ENCODE results near the gene SFXN5.
"Not testable (repeated sequence)": the region's sequence is repeated elsewhere in the genome, so short reads cannot be mapped to it uniquely, and the experiment has no call there.

The SFXN5 gene, protein sequence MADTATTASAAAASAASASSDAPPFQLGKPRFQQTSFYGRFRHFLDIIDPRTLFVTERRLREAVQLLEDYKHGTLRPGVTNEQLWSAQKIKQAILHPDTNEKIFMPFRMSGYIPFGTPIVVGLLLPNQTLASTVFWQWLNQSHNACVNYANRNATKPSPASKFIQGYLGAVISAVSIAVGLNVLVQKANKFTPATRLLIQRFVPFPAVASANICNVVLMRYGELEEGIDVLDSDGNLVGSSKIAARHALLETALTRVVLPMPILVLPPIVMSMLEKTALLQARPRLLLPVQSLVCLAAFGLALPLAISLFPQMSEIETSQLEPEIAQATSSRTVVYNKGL

DNA sequence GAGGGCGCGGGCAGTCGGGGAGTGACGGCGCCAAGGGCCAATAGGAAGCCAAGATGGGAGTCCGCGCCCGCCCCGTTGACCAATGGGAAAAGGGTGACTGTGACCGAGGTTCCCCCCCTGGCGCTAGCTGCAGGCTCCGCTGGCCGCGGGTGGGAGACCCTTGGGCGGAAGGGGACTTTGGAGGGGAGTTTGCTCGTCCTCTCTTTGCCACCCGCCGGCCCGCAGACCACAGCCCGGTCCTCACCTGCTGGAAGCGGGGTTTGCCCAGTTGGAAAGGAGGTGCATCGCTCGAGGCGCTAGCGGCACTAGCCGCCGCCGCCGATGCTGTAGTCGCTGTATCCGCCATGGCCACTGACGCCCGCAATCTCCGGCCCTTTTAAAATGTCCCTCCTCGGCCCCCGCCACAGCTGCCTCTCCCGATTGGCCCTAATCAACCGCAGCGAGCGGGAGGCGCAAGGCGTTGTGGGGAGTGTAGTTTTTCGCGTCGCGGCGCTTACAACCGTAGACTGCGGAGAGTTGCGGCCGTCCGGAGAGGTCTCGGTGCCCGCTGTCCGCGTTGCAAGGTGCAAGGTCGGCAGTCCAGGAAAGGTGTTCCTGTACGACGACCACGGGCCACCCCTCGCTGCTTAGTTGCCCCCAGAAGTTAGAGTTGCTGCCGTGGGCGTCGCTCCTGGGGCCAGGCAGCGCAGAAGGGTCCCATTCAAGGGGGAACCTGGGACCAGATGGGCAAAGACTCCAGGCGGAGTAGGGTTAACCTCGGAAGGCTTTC lies at the start of gene SFXN5:
SFXN5 (minus strand) TSS at position 353 of the 769 bp plus-strand sequence; CDS start at position 346, 7 bp downstream.
- peak; percentile 96 for DNase-seq

DNA sequence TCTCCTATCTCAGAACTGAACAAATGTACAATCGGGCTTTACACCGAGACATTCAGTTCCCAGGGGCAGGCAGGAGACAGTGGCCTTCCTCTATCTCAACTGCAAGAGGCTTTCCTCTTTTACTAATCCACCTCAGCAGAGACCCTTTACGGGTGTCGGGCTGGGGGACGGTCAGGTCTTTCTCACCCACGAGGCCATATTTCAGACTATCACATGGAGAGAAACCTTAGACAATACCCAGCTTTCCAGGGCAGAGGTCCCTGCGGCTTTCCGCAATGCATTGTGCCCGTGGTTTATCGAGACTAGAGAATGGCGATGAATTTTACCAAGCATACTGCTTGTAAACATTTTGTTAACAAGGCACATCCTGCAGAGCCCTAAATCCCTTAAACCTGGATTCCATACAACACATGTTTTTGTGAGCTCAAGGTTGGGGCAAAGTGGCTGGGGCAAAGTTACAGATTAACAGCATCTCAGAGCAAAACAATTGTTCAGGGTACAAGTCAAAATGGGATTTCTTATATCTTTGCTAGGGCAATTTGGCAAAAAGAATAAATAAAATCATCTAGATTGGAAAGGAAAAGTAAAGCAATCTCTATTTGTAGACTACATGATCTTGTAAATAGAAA lies 48.2 kb upstream of the SFXN5 start:
- DNase-seq = not testable (repeated sequence)

DNA sequence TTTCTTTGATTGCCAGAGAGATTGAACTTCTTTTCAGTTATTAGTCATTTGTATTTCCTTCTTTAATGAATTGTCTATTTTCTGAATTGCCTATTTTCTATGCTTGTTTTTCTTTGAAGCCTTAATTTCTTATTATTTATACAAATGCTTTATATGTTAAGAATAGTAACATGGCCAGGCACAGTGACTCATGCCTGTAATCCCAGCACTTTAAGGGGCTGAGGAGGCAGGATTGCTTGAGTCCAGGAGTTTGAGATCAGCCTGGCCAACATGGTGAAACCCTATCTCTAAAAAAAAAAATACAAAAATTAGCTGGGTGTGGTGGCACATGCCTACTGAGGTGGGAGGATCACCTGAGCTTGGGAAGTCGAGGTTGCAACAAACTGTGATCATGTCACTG lies 45.9 kb upstream of the SFXN5 start:
- DNase-seq = no peak

DNA sequence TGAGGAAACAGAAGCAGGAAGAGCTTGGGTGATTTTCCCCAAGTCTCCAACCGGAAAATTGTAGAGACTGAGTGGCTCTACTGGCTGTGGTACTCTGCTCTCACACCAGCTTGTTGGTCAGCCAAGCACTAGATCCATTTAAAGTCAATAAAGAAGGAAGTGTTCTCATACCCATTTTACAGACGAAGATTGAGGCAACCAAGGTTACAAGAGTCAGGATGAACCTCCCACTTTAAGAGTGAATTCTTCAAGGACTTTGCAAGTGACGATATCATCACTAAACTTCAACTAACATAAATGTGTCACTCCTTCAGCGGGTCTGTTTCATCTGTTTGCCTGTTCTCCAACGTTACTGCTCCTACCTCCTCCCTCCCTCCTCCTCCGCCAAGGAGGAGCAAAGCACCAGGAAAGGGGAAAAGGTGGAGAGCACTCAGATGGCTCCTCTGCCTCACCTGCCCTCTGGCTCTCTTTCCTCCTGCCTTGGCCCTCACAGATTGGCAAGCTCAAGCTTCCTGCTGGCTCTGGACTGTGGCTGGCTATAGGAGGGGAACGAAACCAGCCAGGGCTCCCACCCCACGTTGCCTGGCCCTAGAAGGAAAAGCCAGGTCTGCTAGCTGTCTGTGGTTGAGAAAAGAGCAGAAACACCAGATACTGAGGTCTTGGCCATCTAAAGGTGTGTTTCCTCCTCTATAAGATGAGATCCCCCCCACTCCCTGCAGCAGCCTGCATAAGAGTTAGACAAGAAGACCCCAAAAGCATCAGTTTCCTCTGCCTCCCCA lies 44.9 kb upstream of the SFXN5 start:
- no peak for DNase-seq

DNA sequence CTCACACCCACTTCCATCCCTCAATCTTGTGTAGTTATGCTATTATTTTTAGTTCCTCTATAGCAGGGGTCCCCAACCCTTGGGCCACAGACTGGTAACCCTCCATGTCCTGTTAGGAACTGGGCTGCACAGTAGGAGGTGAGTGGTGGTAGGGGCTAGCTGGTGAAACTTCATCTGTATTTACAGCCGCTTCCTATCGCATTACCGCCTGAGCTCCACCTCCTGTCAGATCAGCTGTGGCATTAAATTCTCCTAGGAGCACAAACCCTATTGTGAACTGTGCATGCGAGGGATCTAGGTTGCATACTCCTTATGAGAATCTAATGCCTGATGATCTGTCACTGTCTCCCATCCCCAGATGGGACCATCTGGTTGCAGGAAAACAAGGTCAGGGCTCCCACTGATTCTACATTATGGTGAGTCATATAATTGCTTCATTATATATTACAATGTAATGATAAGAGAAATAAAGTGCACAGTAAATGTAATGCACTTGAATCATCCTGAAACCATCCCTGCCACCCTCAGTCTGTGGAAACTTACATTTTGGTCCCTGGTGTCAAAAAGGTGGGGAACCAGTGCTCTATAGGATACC lies 42.9 kb upstream of the SFXN5 start:
- DNase-seq = no peak

DNA sequence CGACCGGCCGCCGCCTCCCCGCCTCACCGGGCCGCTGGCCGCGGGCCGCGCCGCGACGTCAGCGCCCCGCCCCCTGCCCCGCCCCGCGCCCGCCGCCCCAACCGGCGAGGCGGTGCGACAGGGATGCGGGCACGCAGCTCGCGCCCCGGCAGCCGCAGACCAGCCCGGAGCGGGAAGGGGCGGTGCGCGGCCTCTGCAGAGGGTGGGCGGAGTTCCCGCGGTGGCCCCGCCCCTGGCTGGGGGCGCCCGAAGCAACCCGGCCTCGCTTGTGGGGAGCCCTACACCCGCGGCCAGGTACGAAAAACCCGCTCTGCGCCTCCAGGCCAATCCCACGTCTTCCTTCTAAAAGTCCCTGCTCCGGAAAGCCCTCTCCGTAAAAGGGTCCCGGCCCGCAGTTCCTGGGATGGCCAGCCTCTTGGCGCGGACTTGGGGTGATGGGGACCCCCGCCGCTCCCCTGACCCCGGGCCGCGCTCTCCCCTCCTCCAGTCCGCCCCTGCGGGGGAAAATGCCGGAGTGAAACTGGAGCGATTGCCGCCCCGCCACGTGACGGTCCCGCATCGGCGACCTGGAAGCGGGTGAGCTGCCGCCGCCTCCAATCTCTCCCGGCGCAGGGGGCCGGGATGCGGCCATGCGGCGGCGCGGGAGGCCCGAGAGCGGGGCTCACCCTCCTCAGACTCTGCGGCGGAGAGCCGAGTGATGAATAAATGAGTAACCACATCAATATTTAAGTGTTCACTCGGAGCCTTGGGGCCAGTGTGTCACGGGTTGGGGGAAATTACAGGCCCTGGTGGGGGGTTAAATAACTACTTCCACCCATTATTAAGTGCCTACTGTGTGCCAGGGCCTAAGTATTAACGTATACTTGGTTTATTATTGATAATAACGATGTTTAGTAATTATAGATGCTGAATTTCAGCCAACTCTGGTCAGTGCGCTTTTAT lies 41.7 kb upstream of the SFXN5 start, which contains the start of gene RAB11FIP5:
RAB11FIP5 (minus strand) TSS at position 36 of the 942 bp plus-strand sequence. CDS start 171 bp downstream, outside the sequence.
- DNase-seq = peak; percentile 78

DNA sequence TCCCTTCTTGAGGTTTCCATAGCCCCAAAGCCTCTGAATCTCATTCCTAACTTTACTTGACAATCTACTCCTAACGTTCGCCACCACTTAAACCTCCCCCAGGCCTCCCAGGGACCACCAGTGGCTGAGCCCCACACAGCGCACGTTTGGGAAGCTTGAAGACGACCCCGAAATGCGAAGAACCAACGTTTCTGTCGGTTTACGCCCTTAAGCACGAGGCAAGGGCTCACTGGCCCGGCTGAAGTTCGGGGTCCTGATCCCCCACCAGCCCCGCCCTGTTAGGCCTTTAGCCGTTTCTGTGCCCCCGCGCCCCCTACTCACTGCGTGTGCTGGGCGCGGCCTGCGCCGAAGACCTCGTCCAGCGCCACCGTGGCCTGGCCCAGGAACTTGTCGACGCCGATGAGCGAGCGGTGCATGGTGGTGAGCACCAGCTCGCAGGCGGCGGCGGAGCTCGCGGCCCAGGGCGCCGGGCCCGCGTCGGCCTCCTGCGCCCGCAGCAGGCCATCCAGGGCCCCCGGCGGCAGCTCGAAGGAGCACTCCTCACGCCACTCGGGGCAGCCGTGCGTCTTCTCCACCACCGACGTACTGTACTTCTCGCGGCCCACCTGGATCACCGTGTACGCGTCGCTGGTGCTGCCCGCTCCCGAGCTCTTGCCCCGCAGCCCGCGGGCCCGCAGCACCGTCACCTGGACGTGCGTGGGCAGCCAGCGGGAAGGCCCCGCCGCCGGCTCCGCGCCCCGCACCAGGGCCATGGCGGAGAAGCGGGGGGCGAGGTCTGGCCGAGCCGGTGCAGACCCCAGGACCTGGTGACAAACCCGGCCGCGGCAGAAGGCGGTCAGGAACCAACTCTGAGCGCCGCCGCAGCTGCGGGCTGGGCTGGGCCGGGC lies 40.8 kb upstream of the SFXN5 start:
- peak; percentile 29 for DNase-seq

DNA sequence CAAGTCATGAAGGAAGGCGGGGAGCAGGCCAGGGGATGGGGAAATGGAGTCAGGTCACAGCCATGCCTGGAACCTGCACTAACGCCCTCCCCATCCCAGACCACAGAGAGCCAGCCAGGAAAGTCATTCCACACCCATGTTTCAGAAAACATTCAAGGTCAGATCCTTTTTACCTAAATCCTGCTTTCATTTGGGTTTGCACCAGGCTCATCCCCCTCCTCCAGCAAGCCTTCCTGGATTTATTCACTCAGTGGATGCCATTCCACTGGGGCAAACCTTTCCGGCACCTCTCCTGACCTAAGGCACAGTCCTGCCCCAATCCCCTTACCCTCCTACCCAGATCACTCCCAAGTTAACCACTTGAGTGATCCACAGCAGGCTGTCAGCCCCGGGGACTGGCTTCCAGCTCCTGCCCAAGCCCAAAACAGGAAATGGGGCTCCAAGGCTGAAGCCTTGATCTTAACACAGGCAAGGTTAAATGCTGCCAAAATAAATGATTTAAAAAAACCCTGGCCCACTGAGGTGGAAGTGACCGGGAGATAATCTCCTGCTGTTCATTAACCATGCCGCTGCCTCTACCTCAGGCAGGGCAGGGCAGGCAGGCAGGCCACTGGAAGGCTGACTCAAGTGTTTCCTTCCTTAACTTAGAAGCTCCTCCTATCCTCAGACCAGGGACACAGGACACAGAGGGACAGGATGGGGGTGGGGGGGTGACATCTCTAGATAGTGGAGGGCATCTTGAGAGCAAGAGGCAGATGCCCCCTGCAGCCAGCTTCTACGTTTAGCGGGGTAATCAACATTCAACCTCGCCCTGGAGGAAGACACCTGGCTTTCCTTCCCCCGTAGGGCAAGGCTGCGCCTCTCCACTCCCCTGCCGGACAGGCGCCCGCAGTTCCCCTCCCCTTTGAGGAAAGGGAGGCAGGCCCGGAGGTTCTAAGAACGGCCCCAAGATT lies 39.8 kb upstream of the SFXN5 start:
- DNase-seq = no peak

DNA sequence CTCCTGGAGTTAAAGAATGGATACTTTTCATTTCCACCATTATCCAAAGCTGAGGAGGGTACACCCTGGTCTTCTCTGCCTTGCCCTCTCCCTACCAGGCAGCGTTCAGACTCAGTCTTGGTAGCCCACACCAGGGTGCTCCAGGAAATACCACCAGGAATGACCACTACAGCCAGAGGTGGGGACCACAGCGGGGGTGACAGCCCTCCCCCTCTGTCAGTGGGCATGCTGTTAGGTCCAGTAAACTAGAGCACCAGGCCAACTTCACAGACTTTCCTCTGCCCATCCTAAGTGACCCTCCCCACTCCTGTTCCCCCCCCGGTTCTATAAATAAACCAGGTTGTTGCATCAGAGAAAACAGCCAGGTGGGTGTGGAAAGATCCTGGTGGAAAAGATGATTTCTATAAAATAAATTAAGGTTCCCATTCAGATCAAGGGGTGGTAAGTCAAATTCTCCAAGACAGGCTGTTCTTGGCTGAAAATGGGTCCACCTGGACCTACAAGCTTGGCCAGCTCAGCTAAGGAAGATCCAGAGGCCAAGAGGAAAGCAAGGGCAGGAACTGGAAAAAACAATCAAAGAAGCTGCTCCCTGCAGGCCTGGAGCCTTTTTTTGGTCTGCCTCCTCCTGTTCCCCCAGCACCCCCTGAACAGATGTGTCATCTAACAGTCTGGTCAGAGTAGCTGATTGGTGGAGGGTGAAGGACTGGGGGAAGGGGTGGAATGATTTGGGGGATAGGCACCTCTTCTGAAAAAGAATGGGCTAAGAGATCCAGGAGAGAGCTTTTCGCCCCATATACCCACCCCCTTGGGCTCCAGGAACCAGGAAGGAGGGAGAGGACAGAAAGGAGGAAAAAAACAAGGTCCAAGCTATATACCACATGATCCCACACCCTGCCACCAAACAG lies 38.9 kb upstream of the SFXN5 start:
- DNase-seq = no peak

DNA sequence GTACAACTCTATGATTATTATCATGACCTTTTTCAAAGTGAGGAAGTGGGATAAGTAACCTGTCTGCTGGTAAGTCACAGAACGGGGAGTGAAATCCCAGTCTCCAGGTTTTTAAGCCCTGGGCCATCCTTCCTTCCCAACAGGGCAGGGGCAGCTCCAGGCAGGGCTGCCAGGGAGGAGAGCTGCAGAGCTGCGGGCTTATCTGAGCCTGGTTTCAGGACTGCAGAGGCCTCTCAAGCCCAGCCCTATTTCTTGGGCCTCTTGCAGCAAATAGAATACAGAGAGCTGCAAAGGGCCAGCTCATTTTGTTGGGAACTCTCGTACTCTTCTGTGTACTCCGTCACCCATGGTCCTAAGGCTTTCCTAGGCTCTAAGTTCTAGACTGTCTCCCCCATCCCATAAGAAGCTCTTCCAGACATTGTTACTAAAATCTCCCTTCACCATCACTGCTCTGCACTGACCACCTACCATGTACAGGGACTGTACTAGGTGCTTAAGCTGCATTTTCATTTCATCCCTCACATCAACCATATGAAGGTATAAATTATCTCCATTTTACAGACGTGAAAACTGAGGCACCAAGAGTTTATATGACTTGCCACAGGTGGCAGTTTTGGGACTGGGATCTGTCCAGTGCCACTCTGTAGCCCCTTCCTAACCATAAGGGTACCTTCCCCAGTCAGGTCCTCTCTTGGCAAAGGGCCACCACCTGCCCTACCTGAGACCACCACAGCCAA lies 38.1 kb upstream of the SFXN5 start:
- DNase-seq = no peak

DNA sequence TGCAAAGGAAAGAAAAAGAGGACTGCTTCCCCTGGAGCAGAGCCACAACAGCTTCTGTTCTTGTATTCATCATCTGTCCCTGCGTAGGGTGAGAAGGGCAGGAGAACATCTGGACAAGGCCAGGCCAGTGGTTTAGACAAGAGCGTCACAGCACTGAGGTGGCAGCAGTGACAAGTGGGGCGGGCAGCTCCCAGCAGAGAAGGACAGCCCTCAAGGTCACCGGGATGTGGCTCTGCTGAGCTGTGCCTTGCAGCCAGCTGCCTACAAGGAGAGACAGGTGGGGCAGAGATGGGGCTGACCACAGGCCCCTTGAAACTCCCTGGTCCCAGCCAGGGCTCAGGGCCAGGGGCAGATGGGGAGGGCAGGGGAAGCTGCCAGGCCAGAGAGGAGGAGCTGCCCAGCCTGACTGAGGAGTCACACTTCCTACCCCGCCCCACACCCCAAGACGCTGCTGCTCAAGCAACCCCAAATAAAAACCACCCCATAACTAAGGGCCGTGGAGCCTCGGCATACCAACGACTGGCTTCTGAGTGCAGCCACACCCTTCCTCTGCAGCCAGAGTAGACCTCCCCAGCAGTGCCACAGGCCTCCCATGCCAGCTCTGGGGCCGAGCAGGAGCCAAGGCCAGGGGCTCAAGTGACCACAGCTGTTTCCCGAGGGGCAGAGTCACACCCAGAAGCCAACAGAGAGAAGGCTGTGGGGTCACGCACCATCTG lies 35.9 kb upstream of the SFXN5 start:
- no peak for DNase-seq

DNA sequence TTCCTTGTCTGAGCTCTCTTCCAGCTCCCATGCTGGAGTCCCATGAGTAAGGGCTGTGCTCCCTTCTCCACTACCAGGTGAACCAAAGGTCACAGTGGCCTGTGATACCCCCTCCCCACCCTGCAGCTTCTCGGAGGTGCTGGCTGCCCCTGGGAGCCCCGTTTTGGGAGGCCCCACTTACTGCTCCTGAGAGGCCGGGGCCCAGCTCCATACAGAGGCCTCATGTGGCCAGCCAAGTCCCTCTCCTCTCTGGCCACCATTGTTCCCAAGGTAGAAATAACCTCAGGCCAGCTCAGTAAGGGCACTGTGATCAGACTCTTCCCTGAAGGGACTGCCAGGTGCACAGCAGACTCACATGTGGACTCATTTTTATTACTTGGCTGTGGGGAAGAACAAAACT lies 35.3 kb upstream of the SFXN5 start:
- DNase-seq = no peak

DNA sequence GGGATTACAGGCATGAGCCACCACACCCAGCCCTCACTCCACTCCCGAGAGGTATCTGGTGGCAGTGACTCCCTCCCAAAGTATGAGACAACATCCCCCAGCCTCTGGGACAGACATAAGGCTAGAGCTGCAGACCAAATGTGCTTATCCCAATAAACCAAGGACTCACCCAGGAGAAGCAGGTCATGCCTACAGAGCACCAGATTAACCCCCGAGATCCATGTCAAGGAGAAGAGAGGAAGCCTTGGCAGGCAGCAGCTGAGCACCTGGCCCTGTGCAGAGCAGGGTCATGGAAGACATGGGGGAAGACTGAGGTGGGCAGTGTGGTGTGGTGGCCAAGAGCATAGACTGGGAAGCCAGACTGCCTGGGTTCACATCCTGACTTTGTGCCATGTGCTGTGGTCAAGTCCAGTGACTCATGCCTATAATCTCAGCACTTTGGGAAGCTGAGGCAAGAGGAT lies 34.0 kb upstream of the SFXN5 start:
- no peak for DNase-seq

DNA sequence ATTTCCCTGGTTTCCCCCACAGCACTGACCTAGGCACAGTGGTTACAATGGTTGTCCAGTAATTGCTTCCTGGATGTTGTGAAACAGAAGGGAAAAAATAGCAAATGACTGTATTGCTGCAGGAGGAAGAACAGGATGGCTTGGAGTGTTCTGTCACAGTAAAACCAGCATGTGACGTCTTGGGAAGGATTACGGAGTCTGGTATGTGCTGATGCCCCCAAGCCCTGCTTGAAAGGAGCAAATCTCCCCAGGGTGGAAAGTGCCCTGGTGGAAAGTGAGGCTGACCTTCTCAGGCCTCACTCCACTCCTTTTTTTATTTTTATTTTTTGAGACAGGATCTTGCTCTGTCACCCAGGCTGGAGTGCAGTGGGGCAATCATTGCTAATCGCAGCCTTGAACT lies 33.4 kb upstream of the SFXN5 start:
- DNase-seq = no peak

DNA sequence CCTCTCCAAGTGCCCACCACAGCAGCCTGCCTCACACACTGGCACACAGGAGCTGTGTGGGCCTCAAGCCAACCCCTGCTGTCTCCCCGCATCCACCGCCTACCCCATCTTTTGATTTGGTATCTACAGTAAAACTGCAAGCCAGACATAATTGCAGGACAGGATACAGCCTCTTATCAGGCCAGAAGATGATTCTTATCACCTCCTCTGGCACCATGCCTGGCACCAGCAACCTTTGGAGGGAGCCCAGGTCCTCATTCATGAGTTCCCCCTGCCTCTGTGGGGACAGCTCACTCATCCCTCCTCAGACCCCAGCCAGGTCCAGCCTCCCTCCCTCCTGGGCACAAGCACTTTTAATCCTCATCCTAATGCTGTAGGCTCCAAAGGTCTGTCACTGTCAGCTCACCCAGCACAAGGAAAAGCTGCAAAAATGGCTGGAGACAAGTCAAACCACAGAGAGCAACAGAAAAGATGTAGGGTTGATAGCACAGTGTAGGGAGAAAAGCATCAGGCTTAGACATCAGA lies 31.6 kb upstream of the SFXN5 start:
- no peak for DNase-seq

DNA sequence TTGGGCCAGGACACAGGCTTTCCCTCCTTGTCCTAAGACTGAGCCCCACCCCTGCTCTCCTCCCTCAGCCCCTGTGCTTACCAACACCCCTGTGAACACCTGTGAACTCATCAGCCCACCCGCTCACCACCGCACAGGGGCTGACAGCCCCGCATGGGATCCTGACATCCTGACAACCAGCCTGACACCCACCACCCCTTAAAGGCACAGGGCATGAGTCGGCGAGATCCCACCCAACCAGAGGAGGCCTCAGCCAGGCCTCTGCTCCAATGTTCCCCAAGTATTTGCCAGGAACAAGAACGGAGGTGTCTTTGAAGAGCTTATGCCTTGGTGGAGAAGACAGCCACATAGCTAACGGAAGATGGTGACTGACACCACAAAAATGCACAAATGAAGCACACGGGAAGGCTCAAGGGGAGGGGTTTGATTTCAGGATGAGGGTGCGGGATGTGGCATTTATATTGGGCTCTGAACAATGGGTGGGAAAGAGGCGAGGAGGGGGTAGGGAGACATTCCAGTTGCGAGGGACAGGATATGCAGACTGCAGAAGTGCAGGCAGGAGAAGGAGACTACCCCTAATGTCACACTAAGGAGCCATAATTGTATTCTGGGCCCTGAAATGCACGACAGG lies 30.2 kb upstream of the SFXN5 start:
- no peak for DNase-seq

Measured in stimulated activated CD4-positive, alpha-beta T cell treated with anti-CD3 and anti-CD28 coated beads, Interleukin-4, amount 100 ng/mL, for 1 hour (primary cell).